ENCODE data around the gene ALPP.
"Not testable (repeated sequence)": the region's sequence is repeated elsewhere in the genome, so short reads cannot be mapped to it uniquely, and the experiment has no call there.

ALPP gene

GRCh38 chr2:232341061-232341738, 37.4 kb upstream of the ALPP start:
- no peak for DNase-seq (ENCODE audit: low spot score)

- DNase-seq (ENCODE audit: low spot score): no peak
Observed at GRCh38 chr2:232341739-232342126, 36.8 kb upstream of the ALPP start.

GRCh38 chr2:232342635-232343565, 35.7 kb upstream of the ALPP start:
- no peak for DNase-seq (ENCODE audit: low spot score)

- DNase-seq (ENCODE audit: low spot score): no peak
Observed at GRCh38 chr2:232343821-232344220, 34.7 kb upstream of the ALPP start.

DNA sequence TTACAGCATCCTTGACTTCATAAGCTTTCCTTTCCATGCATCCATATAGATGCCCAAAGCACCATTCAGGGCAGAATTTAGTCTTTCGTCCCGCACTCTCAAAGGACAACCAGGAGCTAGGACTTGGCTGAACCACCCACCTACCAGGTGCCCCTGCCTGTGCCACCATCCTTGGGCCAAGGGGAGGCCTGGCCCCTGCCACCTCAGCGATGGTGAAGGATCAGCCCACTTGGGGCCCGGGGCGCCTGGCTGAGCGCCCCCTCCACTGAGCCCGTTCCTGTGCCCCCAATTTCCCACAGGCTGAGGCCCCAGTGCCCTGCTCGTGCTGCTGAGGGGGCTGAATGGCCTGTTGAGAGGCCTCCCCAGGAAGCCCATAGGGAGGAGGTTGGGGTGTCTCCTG, 33.3 kb upstream of the ALPP start:
- no peak for DNase-seq (ENCODE audit: low spot score)

- DNase-seq (ENCODE audit: low spot score): no peak
Observed at GRCh38 chr2:232347369-232347768, 31.2 kb upstream of the ALPP start.

DNA sequence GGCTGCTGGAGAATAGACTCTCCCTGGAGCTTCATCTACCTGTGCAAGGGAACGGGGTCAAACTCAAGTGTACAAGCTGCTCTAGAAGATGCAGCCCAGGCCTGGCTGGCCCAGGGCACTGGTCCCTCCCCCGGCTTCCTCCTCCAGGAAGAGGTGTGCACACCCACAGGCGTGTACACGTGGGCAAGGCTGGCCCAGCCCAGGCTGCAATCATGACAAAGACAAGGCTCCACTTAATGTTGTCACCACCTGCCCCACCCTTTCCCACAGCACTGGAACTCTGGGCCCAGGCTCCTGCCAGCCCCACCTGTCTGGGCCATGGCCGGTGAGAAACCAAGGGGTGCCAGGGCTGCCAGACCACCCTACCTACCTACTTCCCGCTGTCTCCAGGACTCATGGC, 29.6 kb upstream of the ALPP start:
- DNase-seq (ENCODE audit: low spot score): no peak

GRCh38 chr2:232349546-232349945, 29.0 kb upstream of the ALPP start:
- DNase-seq (ENCODE audit: low spot score): no peak

- no peak for DNase-seq (ENCODE audit: low spot score)
Observed at GRCh38 chr2:232349946-232350635, 28.5 kb upstream of the ALPP start.

GRCh38 chr2:232350804-232351685, 27.5 kb upstream of the ALPP start:
- DNase-seq (ENCODE audit: low spot score): no peak

DNA sequence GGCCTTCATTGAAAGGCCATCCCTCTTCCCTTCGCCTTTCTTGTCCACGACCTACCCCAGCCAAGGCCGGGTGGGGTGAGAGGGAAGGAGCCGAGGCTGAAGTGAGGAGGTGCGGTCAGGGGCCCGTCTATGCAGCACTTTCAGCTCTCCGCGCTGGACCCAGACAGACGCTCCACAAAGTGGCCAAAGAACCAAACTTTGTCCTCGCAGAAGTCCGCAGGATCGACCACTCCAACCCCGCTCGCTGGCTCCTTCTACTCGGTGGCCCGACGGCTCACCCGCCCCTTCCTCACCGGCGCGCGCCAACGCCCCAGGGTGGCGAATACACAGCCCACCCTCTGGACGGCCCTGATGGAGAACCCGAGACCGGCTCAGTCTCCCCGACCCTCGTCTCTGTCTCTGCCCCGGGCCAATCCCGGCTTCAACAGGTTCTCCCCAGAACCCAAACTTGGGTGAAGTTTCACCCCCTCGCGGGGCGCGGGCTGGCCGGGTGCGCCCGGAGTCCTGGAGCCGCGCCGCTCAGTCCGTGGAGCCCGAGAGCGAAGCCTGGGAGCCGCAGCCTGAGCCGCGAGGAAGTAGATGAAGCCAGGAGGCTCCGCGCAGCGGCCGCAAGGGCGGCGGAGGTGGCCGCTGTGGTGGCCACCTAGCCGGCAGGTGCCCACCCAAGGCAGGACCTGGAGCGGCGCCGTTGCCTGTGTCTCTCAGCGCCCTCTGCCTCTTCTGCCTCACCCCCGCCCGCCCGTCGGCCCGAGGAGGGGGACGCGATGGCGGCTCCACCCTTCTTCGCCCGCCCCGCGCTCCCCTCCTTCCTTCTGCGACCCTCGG, 26.7 kb upstream of the ALPP start:
- no peak for DNase-seq (ENCODE audit: low spot score)

- no peak for DNase-seq (ENCODE audit: low spot score)
Observed at GRCh38 chr2:232352511-232353091, 25.9 kb upstream of the ALPP start.

DNA sequence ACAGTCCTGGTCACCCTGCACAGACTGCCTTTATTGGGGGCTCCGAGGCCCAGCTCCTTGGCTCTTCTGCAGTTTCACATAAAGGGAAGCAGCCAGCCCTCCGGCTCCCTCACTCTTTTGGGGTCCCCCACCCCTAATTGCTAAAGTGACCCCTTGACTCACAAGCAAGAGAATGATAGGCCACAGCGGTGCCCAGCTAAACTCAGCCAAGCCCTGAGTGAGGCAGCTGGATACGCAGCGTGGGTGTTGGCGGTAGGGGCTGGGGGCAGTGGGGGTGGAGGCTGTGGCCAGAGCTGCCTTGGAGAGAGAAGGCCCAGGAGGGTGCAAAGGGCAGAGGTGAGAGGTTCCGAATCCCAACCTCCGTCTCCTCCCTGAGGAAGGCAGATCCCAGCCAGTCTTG, 25.5 kb upstream of the ALPP start:
- no peak for DNase-seq (ENCODE audit: low spot score)

GRCh38 chr2:232353660-232354059, 24.9 kb upstream of the ALPP start:
- no peak for DNase-seq (ENCODE audit: low spot score)

GRCh38 chr2:232354069-232354468, 24.5 kb upstream of the ALPP start:
- no peak for DNase-seq (ENCODE audit: low spot score)

GRCh38 chr2:232361646-232362045, 16.9 kb upstream of the ALPP start:
- no peak for DNase-seq (ENCODE audit: low spot score)

GRCh38 chr2:232362174-232362900, 16.2 kb upstream of the ALPP start:
- no peak for DNase-seq (ENCODE audit: low spot score)

GRCh38 chr2:232363064-232363783, 15.3 kb upstream of the ALPP start:
- DNase-seq (ENCODE audit: low spot score): not testable (repeated sequence)

All from hepatic stellate cell (primary cell).